NCI-H1694 (cell line): ENCODE data around the gene PDE1A.

Experiments used
- DNase-seq: peaks from one replicate; lab custom pipeline; 2025; lab: John Stamatoyannopoulos, UW

The PDE1A gene

GRCh38 chr2:182128821-182129707, 297.8 kb downstream of the PDE1A start:
- no peak for DNase-seq

- no peak for DNase-seq
These were observed 309.6 kb downstream of the PDE1A start for GRCh38 chr2:182117196-182117595.

- no peak for DNase-seq
These were observed 310.1 kb downstream of the PDE1A start for GRCh38 chr2:182116774-182117173.

- no peak for DNase-seq
These were observed 311.6 kb downstream of the PDE1A start for GRCh38 chr2:182115258-182115657.

GRCh38 chr2:182113334-182113733, 313.5 kb downstream of the PDE1A start:
- DNase-seq: no peak

GRCh38 chr2:182110347-182110746, 316.5 kb downstream of the PDE1A start:
- DNase-seq: no peak

- DNase-seq: no peak
These were observed 323.3 kb downstream of the PDE1A start for GRCh38 chr2:182103526-182103925.

- DNase-seq: no peak
These were observed 325.6 kb downstream of the PDE1A start for GRCh38 chr2:182101263-182101662.

GRCh38 chr2:182098648-182099047, 328.2 kb downstream of the PDE1A start:
- no peak for DNase-seq

GRCh38 chr2:182097571-182098164, 329.2 kb downstream of the PDE1A start:
- no peak for DNase-seq

GRCh38 chr2:182090486-182090885, 336.4 kb downstream of the PDE1A start:
- DNase-seq: no peak
